ENCODE results near the gene TMEM236.
"Not testable (repeated sequence)": the region's sequence is repeated elsewhere in the genome, so short reads cannot be mapped to it uniquely, and the experiment has no call there.

TMEM236 gene

GRCh38 chr10:17751781-17752445 lies at the start of gene TMEM236:
TMEM236 (plus strand) TSS chr10:17752201; CDS start chr10:17752296, 95 bp downstream.
- no peak for DNase-seq

DNA sequence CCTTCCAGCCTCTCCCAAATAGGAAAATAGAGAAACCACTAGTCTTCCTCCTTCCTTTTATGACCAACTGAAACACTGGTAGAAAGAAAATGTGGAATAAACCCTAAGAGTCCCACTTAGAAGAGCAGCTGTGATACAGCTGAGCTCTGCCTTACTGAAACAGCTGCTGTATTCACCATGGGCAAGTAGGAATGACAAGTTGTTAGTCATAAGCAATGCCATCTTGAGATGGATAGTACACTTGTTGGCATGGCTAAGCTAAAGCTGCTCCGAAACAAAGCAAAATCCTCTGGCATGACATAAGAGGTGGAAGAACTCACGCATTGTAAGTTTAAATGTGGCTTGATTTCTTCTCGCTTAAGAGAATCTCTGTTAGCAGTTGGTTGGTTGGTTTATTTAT lies 48.3 kb upstream of the TMEM236 start:
- no peak for DNase-seq

- DNase-seq: no peak
Observed at GRCh38 chr10:17708821-17709220, 43.2 kb upstream of the TMEM236 start.

DNA sequence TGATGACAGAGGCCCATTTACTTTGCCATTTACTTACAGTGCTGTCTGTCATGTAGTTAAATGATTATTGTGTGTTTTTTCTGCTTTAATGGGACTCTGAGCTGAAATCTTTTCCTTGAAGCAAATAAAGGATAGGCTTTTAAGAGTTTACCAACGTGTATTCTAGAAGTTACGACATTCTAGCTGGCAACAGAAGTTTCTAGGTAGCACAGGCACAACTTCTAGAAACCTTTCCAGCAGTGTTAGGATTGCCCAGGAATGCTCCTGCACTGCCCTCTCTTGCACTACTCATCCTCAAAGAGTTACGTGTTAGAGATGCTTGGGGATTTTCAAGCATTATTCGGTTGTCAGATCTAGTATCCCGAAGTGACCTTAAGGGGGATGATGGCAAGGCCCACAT lies 42.5 kb upstream of the TMEM236 start:
- DNase-seq: no peak

DNA sequence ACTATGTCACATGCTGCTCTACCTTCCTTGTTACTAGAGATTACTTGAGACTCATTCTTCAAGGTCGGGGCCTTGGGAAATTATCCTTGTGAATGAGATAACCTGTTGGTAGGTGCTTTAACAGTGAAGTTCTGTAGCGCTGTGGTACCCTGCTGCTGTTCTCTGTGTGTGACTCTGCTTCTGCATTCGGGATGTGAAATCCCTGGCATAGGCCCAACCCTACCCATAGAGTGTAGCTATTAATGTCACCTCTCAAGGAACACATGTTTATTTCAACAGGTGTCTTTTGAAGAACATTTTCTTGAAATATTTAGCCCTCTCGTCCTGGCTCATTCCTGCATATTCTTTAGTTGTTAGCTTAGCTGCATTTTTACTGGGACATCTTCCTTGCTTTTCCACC lies 41.8 kb upstream of the TMEM236 start:
- DNase-seq: no peak

DNA sequence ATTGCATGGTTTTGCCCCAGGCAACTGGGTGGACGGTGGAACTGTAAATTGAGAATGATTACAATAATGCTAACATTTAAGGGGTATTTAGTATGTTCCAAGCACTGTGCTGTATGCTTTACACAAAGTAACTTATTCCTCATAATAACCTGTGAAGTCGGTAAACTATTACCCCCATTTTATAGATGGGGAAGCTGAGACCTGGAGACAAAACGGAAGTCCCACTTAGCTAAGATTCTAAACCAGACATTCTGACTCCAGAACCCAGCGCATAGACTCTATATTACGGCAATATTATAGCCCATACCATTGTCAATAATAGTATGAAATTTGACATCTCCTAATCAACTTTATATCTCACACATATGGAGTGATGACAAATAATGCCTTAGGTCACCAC lies 39.9 kb upstream of the TMEM236 start:
- DNase-seq: no peak

- DNase-seq: no peak
Observed at GRCh38 chr10:17712717-17713471, 39.1 kb upstream of the TMEM236 start.

DNA sequence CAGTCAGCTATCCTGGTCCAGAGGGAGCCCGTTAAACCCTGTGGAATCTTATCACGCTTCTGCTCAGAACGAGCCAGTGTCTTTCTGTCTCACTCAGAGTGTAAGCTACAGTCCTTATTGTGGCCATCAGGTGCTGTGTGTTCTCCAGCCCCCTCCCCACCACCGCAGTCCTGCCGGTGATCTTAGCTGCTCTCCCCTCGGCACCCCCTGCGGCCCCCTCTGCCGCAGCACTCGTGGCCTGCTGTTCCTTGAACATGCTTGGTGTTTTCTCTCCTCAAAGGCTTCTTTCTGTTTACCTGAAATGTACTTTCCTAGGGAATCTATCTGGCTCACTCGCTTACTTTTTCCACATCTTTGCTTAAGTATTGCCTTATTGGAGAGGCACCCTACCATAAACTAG lies 38.2 kb upstream of the TMEM236 start:
- no peak for DNase-seq

GRCh38 chr10:17716161-17716560 lies 35.8 kb upstream of the TMEM236 start:
- no peak for DNase-seq

DNA sequence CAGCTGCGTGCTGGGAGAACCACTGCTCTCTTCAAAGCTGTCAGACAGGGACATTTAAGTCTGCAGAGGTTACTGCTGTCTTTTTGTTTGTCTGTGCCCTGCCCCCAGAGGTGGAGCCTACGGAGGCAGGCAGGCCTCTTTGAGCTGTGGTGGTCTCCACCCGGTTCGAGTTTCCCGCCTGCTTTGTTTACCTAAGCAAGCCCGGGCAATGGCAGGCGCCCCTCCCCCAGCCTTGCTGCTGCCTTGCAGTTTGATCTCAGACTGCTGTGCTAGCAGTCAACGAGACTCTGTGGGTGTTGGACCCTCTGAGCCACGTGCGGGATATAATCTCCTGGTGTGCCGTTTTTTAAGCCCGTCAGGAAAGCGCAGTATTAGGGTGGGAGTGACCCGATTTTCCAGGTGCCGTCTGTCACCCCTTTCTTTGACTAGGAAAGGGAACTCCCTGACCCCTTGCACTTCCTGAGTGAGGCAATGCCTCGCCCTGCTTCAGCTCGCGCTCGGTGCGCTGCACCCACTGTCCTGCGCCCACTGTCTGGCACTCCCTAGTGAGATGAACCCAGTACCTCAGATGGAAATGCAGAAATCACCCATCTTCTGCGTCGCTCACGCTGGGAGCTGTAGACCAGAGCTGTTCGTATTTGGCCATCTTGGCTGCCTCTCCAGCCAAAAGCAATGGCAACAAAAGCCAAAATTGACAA lies 29.5 kb upstream of the TMEM236 start:
- not testable (repeated sequence) for DNase-seq

DNA sequence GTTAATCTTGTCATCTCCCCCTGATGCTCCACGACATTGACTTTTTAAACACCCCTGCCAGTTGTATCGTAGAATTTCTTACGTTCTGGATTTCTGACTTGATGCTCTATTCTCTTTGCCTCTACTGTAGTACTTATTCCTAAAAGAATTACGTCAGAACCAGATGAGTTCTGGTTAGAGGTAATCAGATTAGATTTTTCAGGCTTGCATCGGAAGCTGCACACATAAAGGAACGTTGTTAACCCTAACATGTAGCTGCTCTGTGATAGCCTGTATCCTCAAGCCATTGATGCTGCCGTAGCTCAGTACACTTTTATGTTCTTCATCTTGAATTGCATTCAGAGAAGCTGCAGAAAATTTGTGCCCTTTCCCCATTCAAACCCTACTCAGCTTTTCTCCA lies 26.3 kb upstream of the TMEM236 start:
- DNase-seq: no peak

DNA sequence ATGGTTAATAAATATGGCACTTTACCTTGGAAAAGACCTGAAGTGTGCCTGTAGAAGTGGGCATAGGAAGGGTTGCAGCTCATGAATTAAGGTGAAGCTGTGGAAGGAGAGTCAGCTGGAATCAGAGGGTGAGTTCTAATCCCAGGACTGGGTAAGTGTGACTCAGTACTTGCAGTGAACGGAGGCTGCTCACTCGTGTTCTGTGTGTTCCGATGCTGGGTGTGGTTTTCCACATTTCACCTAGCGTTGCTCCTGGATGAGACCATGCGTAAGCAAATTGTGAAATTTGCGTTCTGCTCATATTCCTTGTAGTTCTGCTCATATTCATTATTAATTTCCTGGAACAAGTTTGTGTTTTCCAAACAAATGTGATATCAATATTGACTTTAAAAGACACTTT lies 22.4 kb upstream of the TMEM236 start:
- no peak for DNase-seq

GRCh38 chr10:17730667-17731066 lies 21.3 kb upstream of the TMEM236 start:
- DNase-seq: no peak

- DNase-seq: no peak
Observed at GRCh38 chr10:17731331-17732020, 20.5 kb upstream of the TMEM236 start.

GRCh38 chr10:17733620-17734019 lies 18.4 kb upstream of the TMEM236 start:
- no peak for DNase-seq

GRCh38 chr10:17734432-17735080 lies 17.4 kb upstream of the TMEM236 start:
- no peak for DNase-seq

DNA sequence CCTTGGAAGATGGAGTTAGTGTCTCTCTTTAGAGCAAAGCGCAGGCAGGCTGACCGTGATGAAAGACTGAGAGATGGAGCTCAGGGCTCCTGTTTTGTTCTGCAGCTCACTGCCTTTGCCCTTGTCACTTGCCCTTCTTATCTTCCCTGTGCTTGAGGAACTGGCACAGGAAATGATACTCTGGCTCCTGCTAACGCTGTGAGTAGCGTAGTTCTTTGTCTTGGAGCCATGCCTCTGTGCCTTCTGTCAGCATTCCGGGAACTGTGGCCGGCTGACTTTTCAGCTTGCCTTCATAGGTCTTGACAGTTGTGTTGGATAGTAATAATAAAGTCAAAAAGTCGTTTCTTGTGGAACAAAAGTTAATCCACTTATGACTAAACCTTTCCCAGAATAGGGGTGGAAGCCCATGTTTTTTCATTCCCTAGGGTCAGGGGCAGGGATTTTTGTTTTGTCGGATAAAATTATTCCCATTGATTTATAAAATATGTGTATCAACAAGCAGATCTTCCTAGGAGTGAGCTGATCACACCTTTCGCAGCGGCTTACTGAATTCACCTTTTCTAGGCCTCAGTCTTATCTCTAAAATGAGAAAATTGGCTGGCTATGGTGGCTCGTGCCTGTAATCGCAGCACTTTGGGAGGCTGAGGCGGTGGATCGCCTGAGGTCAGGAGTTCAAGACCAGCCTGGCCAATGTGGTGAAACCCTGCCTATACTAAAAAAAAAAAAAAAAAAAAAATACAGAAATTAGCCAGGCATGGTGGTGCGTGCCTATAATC lies 16.6 kb upstream of the TMEM236 start:
- DNase-seq: no peak

DNA sequence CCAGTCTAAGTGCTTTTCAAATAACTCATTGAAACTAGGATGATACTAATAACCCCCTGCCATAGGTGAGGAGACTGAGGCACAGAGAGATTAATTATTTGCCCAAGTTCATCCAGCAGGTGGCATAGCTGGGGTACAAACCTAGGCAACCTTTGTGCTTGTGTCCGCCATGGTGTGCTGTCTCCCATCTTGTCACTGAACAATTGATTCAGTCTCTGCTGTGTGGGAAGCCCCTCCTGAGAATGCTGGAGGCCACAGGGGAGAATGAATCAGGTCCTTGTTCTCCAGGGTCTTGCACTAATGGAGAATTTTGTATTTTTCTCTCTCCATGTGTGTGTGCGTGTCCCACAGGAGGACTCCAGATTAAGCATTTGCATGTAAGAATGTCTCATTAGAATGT lies 15.8 kb upstream of the TMEM236 start:
- no peak for DNase-seq

DNA sequence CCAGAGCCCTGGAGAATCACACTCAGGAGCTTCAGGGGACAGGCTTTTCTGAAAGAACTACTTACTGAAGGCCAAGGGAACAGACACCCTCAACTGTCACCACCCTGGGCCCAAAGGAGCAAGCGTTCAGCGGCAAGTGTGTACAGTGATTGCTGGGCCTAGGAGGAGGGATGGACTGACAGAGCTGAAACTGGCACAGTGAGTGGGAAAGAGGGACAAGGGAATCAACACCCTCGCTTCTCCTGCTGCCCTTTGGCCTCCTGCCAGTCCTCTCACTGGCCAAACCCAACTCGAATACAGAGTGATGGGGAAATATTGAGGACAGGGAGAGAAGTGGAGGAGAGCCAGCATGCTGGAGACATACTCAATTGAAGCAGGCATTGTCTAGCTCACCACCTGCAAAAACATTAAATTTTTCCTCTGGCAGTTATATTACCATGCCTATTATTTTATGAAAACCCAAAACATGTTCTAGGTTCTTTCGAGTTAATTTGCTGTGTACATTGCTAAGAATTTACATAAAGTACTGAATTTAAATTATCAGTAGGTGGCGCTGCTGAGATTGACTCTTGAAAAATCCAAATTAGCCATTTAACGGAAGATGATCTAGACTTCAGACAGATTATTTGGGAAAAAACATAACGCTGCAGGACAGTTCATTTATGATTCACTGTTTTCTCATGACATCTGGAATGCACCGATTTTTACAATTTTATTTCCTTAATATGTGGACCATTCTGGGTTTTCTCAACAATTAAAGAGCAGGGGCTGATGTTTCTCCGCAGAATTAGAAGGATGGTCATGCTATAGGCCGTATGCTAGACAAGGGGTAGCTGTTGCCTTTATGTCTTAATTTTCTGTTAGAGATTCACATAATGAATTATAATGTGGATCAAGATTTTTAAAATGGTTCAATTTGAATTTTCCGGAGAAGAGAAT lies 14.7 kb upstream of the TMEM236 start:
- DNase-seq: no peak

DNA sequence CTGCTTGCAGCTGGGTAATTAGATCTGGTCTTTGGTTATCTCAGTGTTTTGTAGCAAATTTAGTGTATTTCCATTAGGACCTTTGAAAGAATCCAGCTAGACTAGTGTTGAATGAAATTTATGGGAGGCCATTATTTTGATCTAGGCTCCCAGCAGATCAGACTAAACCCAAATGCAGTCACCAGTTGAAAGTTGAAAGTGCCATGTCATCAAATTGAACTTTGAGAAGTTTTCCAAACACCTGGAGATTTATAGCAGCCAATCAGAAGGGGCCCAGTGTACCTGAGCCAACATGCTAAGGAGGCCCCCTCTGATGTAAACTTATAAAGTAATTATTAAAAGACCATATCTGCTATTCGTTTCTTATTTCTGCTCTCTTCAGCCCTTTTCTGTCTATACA lies 11.3 kb upstream of the TMEM236 start:
- no peak for DNase-seq

DNA sequence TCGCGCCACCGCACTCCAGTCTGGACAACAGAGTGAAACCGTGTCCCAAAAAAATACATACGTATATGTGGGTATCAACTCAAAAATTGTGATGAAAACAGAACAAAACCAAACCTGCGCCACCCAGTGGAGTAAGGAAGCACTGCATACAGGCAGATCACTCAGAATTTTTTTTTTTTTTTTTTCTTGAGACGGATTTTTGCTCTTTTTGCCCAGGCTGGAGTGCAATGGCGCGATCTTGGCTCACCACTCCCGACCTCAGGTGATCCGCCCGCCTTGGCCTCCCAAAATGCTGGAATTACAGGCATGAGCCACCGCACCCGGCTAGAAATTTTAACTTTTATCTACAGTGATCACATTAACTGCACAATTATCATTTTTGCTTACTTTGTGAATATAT lies 9.1 kb upstream of the TMEM236 start:
- DNase-seq: peak; percentile 61
